DMS153 treated with DMSO at 0.1 percent for 48 hours (cell line): ENCODE data around the gene RARA.

ENCODE experiments used
- DNase-seq: peaks from one replicate; lab custom pipeline; 2025; ENCODE audit not compliant: unreplicated experiment; lab: John Stamatoyannopoulos, UW

RARA gene

GRCh38 chr17:40309031-40309948 is at the start of gene RARA:
RARA (plus strand) TSS chr17:40309180; CDS start chr17:40331219, 22,039 bp downstream.
- DNase-seq, result no peak

GRCh38 chr17:40259505-40259904 is 49.5 kb upstream of the RARA start:
- no peak for DNase-seq

- no peak for DNase-seq
Measured at GRCh38 chr17:40260528-40260927, 48.5 kb upstream of the RARA start.

GRCh38 chr17:40264458-40265185 is 44.4 kb upstream of the RARA start:
- no peak for DNase-seq

GRCh38 chr17:40265337-40265736 is 43.6 kb upstream of the RARA start:
- no peak for DNase-seq

GRCh38 chr17:40266882-40267281 is 42.1 kb upstream of the RARA start:
- no peak for DNase-seq

- DNase-seq, result no peak
Measured at GRCh38 chr17:40268141-40268712, 40.8 kb upstream of the RARA start.

GRCh38 chr17:40278414-40278813 is 30.6 kb upstream of the RARA start:
- no peak for DNase-seq

- no peak for DNase-seq
Measured at GRCh38 chr17:40279402-40279801, 29.6 kb upstream of the RARA start.

- no peak for DNase-seq
Measured at GRCh38 chr17:40281663-40282062, 27.3 kb upstream of the RARA start.

GRCh38 chr17:40283662-40284061 is 25.3 kb upstream of the RARA start:
- DNase-seq, result no peak

- DNase-seq, result no peak
Measured at GRCh38 chr17:40284085-40284713, 24.8 kb upstream of the RARA start.

GRCh38 chr17:40286473-40286872 is 22.5 kb upstream of the RARA start:
- DNase-seq, result no peak

GRCh38 chr17:40287159-40287493 is 21.9 kb upstream of the RARA start:
- DNase-seq, result no peak

- peak; percentile 98 for DNase-seq
Measured at GRCh38 chr17:40287494-40288369, 21.2 kb upstream of the RARA start, which contains the start of gene CDC6. CDC6 (plus strand) TSS chr17:40287879; CDS start chr17:40289421, 1,542 bp downstream.

- no peak for DNase-seq
Measured at GRCh38 chr17:40290629-40291280, 18.2 kb upstream of the RARA start.

GRCh38 chr17:40291281-40291664 is 17.7 kb upstream of the RARA start:
- no peak for DNase-seq

- DNase-seq, result no peak
Measured at GRCh38 chr17:40293363-40293762, 15.6 kb upstream of the RARA start.

GRCh38 chr17:40295488-40296436 is 13.2 kb upstream of the RARA start:
- DNase-seq, result no peak
